GM19372 (cell line): Measurements from ENCODE around the gene GREB1.

Experiments
- ATAC-seq: cut with Tn5 transposase; IDR thresholded peaks from one replicate; pipeline ENCODE4 v1.9.1; 2021; ENCODE audit warnings: mild to moderate bottlenecking, low read depth, moderate library complexity; ENCODE audit not compliant: unreplicated experiment

Gene GREB1

DNA sequence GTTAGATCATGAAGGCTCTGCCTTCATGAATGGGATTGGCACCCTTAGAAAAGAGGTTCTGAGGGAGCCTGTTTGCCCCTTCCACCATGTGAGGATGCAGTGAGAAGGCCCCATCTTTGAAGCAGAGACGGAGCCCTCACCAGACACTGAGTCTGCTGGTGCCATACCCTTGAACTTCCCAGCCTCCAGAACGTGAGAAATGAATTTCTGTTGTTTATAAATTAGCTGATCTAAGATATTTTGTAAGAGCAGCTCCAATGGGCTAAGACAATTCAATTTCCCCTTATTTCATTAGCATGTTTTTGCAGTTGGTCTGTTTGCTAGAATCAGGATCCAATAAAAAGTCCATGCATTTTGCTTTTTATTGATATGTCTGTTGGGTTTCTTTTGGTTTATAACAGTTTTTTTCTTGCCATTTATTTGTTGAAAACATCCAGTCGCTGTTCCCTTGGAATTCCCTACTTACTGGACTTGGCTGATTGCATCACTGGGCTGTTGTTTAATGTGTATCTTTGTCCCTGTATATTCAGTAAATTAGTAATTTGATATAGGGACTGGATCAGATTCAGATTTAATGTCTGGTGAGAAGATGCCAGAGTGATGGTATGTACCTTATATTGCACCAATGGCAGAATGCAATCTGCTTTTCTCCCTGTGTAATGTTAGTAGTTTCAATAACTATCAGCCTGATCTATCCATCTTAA, 24.0 kb upstream of the GREB1 start:
- no peak for ATAC-seq

DNA sequence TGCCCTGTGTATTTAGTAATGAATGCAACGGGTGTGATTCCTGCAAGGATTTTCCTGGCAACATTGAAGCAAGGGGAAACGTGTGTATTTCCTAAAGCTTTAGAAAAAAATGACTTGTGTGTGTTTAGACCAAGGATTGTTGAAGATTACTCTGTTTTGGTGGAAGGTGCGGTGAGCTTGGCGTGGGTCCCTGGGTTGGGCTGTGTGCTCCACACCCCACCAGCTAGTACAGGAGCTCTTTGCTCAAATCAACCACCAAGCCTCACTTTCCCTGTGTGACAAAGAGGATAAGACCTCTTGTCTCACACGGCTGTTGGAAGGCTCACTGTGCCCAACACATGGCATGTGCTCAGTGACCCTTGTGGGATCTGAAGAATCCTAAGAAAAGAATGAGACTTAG, 21.4 kb upstream of the GREB1 start:
- no peak for ATAC-seq

DNA sequence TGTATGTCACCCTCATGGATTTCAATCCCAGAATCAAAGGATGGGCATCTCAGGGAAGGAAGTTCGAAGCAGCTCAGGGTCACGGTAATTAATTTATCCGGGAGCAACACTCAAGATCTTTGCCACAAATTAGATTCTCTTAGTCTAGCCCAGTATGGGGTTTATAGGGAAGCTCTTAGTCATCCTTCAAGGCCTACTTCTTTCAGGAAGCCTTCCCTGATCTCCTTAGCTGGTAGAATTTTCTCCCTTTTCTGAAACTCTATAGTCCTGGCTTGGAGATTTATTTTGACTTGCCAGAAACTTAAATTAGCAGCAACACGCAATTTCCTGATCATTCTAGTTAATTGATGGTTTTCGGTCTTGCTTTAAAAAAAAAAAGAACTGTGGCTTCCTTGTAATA, 20.5 kb upstream of the GREB1 start:
- no peak for ATAC-seq

DNA sequence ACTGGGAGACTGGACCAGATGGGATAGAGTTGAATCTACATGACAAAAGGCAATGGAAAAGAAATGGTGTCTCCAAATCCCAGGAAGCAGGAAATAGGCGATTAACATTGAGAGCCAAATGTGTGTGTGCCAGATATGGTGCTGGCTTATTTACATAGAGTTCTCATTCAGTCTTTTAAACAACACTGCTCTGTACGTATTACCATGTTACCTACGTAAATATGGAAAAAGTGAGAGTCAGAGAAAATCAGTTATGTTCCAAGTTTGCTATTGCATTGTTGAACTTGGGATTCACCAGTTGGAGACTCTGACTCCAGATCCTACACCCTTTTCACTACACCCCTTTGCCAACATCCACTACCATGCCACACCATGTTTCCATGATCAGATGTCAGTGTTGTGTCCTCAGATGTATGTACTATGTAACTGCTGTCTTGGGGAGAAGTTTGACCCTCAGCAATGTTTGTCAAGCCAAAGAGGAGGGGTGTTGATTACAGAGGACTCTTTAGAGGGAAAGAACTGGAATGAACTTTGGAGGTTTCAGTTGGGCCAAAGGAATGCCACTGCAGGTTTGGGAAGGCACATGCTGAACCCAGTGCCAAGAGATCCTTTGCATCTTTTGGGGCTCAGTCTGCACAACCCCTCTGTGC, 19.6 kb upstream of the GREB1 start:
- no peak for ATAC-seq

GRCh38 chr2:11514904-11515303, 18.9 kb upstream of the GREB1 start:
- ATAC-seq: no peak

GRCh38 chr2:11515490-11515981, 18.3 kb upstream of the GREB1 start:
- ATAC-seq: no peak

DNA sequence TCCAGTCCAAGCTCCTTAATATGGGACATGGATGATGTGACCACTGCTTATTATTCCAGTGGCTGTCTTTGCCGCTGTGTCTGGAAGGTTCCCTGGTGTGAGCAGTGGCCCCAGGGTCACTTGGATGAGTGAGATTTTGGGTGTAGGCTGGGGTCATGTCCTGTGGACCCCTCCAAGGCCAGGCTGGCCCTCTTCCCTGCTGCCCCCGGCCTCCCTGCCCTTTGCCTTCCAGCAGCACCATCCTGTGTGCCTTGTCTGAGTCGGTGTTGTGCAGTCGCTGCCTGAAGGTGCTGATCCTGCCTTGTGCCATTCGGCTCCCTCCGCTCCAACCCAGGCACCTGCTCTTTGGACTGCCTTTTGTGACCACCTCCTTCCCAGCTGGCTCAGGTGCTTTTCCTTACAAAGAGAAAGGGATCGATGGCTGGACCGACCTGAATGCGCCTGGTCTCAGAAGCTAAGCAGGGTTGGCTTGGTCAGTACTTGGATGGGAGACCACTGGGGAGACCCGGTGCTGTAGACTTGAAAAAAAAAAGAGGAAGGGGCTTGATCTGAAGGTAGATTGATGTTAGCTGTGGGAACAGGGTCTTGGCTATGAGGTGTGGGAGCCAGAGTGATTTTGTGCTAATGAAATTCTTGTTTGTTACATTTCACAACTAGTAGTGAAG, 16.7 kb upstream of the GREB1 start:
- ATAC-seq: no peak

GRCh38 chr2:11517906-11518305, 15.9 kb upstream of the GREB1 start:
- ATAC-seq: no peak

DNA sequence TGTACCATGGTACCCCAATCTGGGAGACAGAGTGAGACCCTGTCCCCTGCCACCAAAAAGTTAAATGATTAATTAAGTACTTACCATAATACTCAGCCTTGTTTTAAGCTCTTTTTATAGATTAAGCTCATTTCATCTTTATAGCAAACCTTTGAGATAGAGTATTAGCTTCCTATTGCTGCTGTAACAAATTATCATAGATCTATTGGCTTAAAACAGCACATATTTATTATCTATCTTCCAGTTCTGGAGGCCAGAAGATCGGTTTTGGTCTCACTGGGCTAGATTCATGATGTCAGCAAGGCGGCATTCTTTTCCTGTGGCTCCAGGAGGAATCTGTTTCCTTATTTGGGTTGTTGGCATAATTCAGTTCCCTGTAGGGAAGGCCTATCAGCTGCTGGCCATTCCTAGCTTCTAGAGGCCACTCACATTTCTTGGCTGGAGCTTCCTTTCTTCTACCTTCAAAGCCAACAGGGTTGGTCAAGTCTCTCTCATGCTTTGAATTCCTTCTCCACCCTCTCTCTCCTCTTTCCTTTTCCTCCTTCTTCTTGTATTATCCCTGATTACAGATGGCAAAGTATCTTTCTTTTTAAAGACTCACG, 13.7 kb upstream of the GREB1 start:
- no peak for ATAC-seq

- ATAC-seq: no peak
Observed at GRCh38 chr2:11521775-11522174, 12.1 kb upstream of the GREB1 start.

GRCh38 chr2:11524470-11524869, 9.4 kb upstream of the GREB1 start:
- no peak for ATAC-seq

DNA sequence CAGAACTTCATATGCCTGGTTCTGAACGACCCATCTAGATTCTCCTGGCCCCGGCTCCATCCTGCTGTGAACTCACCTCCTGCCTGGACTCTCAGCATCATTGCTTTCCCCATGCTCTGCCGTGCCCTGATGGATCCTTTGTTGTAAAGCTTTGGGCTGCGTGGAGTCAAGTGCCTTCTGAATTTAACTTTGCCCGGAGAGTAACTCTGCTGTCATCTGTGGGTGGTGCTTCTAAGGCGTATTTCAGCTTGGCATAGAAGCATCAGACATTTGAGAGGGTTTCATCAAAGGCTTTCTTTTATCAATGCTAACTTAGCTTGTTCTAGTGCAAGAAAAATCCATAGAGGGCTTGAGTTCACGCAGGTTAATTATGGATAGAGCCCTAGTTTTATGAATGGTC, 8.1 kb upstream of the GREB1 start:
- no peak for ATAC-seq

GRCh38 chr2:11527001-11527400, 6.8 kb upstream of the GREB1 start:
- ATAC-seq: no peak

GRCh38 chr2:11528228-11528627, 5.6 kb upstream of the GREB1 start:
- no peak for ATAC-seq

GRCh38 chr2:11530864-11531465, 2.9 kb upstream of the GREB1 start:
- no peak for ATAC-seq

- no peak for ATAC-seq
Observed at GRCh38 chr2:11532416-11533055, 1.3 kb upstream of the GREB1 start.

GRCh38 chr2:11534071-11534745, 363 bp downstream of the GREB1 start:
- no peak for ATAC-seq

- ATAC-seq: no peak
Observed at GRCh38 chr2:11534746-11535484, 1.1 kb downstream of the GREB1 start.

GRCh38 chr2:11535899-11536344, 2.1 kb downstream of the GREB1 start:
- ATAC-seq: no peak
